ENCODE results near the gene SDK1.
"Not testable (repeated sequence)": the region's sequence is repeated elsewhere in the genome, so short reads cannot be mapped to it uniquely, and the experiment has no call there.

The SDK1 gene

GRCh38 chr7:3963768-3964167 lies 662.7 kb downstream of the SDK1 start:
- H3K27me3 Mint-ChIP-seq; H3K4me3 Mint-ChIP-seq; H3K36me3 Mint-ChIP-seq (ENCODE audit: low read depth); H3K9me3 Mint-ChIP-seq; H3K4me1 Mint-ChIP-seq (ENCODE audit: low read depth); H3K27ac Mint-ChIP-seq: not testable (repeated sequence)

GRCh38 chr7:3964980-3965606 lies 664.0 kb downstream of the SDK1 start:
- Mint-ChIP-seq H3K4me3 (no peak overlapping the region), H3K4me1 (ENCODE audit: low read depth) (no peaks in the 10 kb centered on the region), H3K9me3 (no peaks in the 10 kb centered on the region), H3K36me3 (ENCODE audit: low read depth) (no peaks in the 10 kb centered on the region), H3K27me3 (no peaks in the 10 kb centered on the region), H3K27ac (no peak overlapping the region)

- Mint-ChIP-seq H3K27ac (no peak overlapping the region), H3K27me3 (no peaks in the 10 kb centered on the region), H3K36me3 (ENCODE audit: low read depth) (no peaks in the 10 kb centered on the region), H3K4me3 (no peak overlapping the region), H3K9me3 (no peaks in the 10 kb centered on the region), H3K4me1 (ENCODE audit: low read depth) (no peaks in the 10 kb centered on the region)
These were observed 664.8 kb downstream of the SDK1 start for GRCh38 chr7:3965794-3966395.

- Mint-ChIP-seq H3K27me3 (no peaks in the 10 kb centered on the region), H3K4me3 (no peak overlapping the region), H3K27ac (no peak overlapping the region), H3K36me3 (ENCODE audit: low read depth) (no peaks in the 10 kb centered on the region), H3K9me3 (no peaks in the 10 kb centered on the region), H3K4me1 (ENCODE audit: low read depth) (no peaks in the 10 kb centered on the region)
These were observed 667.2 kb downstream of the SDK1 start for GRCh38 chr7:3968234-3968633.

GRCh38 chr7:3969286-3969685 lies 668.2 kb downstream of the SDK1 start:
- H3K36me3 Mint-ChIP-seq (ENCODE audit: low read depth), result no peaks in the 10 kb centered on the region
- no peaks in the 10 kb centered on the region for H3K9me3 Mint-ChIP-seq
- H3K27ac Mint-ChIP-seq, result no peak overlapping the region
- H3K27me3 Mint-ChIP-seq, result no peaks in the 10 kb centered on the region
- H3K4me1 Mint-ChIP-seq (ENCODE audit: low read depth), result no peaks in the 10 kb centered on the region
- no peak overlapping the region for H3K4me3 Mint-ChIP-seq

GRCh38 chr7:3971323-3971722 lies 670.3 kb downstream of the SDK1 start:
- no peak overlapping the region for H3K27ac Mint-ChIP-seq
- H3K4me3 Mint-ChIP-seq, result no peak overlapping the region
- H3K4me1 Mint-ChIP-seq (ENCODE audit: low read depth), result no peaks in the 10 kb centered on the region
- no peaks in the 10 kb centered on the region for H3K9me3 Mint-ChIP-seq
- H3K27me3 Mint-ChIP-seq, result no peaks in the 10 kb centered on the region
- H3K36me3 Mint-ChIP-seq (ENCODE audit: low read depth), result no peaks in the 10 kb centered on the region

GRCh38 chr7:3973264-3973663 lies 672.2 kb downstream of the SDK1 start:
- no peaks in the 10 kb centered on the region for H3K9me3 Mint-ChIP-seq
- no peaks in the 10 kb centered on the region for H3K27me3 Mint-ChIP-seq
- no peaks in the 10 kb centered on the region for H3K4me1 Mint-ChIP-seq (ENCODE audit: low read depth)
- no peak overlapping the region for H3K27ac Mint-ChIP-seq
- no peaks in the 10 kb centered on the region for H3K36me3 Mint-ChIP-seq (ENCODE audit: low read depth)
- no peak overlapping the region for H3K4me3 Mint-ChIP-seq

GRCh38 chr7:3974329-3974728 lies 673.3 kb downstream of the SDK1 start:
- H3K27me3 Mint-ChIP-seq, result no peaks in the 10 kb centered on the region
- no peaks in the 10 kb centered on the region for H3K4me1 Mint-ChIP-seq (ENCODE audit: low read depth)
- H3K36me3 Mint-ChIP-seq (ENCODE audit: low read depth), result no peaks in the 10 kb centered on the region
- no peak overlapping the region for H3K27ac Mint-ChIP-seq
- no peak overlapping the region for H3K4me3 Mint-ChIP-seq
- H3K9me3 Mint-ChIP-seq, result no peaks in the 10 kb centered on the region

GRCh38 chr7:3975371-3975770 lies 674.3 kb downstream of the SDK1 start:
- H3K27me3 Mint-ChIP-seq, result no peaks in the 10 kb centered on the region

GRCh38 chr7:3977391-3977790 lies 676.3 kb downstream of the SDK1 start:
- Mint-ChIP-seq H3K4me3 (no peak overlapping the region), H3K4me1 (ENCODE audit: low read depth) (no peaks in the 10 kb centered on the region), H3K36me3 (ENCODE audit: low read depth) (no peaks in the 10 kb centered on the region), H3K9me3 (no peaks in the 10 kb centered on the region), H3K27ac (no peak overlapping the region), H3K27me3 (no peaks in the 10 kb centered on the region)

More at GRCh38 chr7:3975371-3975770, 674.3 kb downstream of the SDK1 start:
- no peak overlapping the region for H3K4me3 Mint-ChIP-seq
- no peaks in the 10 kb centered on the region for H3K4me1 Mint-ChIP-seq (ENCODE audit: low read depth)
- H3K9me3 Mint-ChIP-seq, result no peaks in the 10 kb centered on the region
- no peaks in the 10 kb centered on the region for H3K36me3 Mint-ChIP-seq (ENCODE audit: low read depth)
- H3K27ac Mint-ChIP-seq, result no peak overlapping the region

- Mint-ChIP-seq H3K27ac (no peak overlapping the region), H3K36me3 (ENCODE audit: low read depth) (no peaks in the 10 kb centered on the region), H3K9me3 (no peaks in the 10 kb centered on the region), H3K27me3 (no peaks in the 10 kb centered on the region), H3K4me3 (no peak overlapping the region), H3K4me1 (ENCODE audit: low read depth) (no peaks in the 10 kb centered on the region)
These were observed 677.8 kb downstream of the SDK1 start for GRCh38 chr7:3978839-3979238.

GRCh38 chr7:3979611-3980299 lies 678.7 kb downstream of the SDK1 start:
- no peak overlapping the region for H3K27ac Mint-ChIP-seq
- no peaks in the 10 kb centered on the region for H3K27me3 Mint-ChIP-seq
- H3K4me3 Mint-ChIP-seq, result no peak overlapping the region
- H3K36me3 Mint-ChIP-seq (ENCODE audit: low read depth), result no peaks in the 10 kb centered on the region
- H3K4me1 Mint-ChIP-seq (ENCODE audit: low read depth), result no peaks in the 10 kb centered on the region
- H3K9me3 Mint-ChIP-seq, result no peaks in the 10 kb centered on the region

GRCh38 chr7:3980300-3980643 lies 679.2 kb downstream of the SDK1 start:
- H3K4me1 Mint-ChIP-seq (ENCODE audit: low read depth), result no peaks in the 10 kb centered on the region
- no peaks in the 10 kb centered on the region for H3K36me3 Mint-ChIP-seq (ENCODE audit: low read depth)
- H3K4me3 Mint-ChIP-seq, result no peak overlapping the region
- no peak overlapping the region for H3K27ac Mint-ChIP-seq
- no peaks in the 10 kb centered on the region for H3K9me3 Mint-ChIP-seq
- no peaks in the 10 kb centered on the region for H3K27me3 Mint-ChIP-seq

- H3K4me1 Mint-ChIP-seq (ENCODE audit: low read depth), result no peaks in the 10 kb centered on the region
- no peak overlapping the region for H3K27ac Mint-ChIP-seq
- H3K36me3 Mint-ChIP-seq (ENCODE audit: low read depth), result no peaks in the 10 kb centered on the region
- H3K27me3 Mint-ChIP-seq, result no peaks in the 10 kb centered on the region
- H3K9me3 Mint-ChIP-seq, result no peaks in the 10 kb centered on the region
- no peak overlapping the region for H3K4me3 Mint-ChIP-seq
These were observed 680.2 kb downstream of the SDK1 start for GRCh38 chr7:3981281-3981680.

GRCh38 chr7:3984456-3984855 lies 683.4 kb downstream of the SDK1 start:
- Mint-ChIP-seq H3K9me3 (no peaks in the 10 kb centered on the region), H3K36me3 (ENCODE audit: low read depth) (no peaks in the 10 kb centered on the region), H3K27me3 (no peaks in the 10 kb centered on the region), H3K4me1 (ENCODE audit: low read depth) (no peaks in the 10 kb centered on the region), H3K27ac (no peak overlapping the region), H3K4me3 (no peak overlapping the region)

- Mint-ChIP-seq H3K27me3 (no peaks in the 10 kb centered on the region), H3K9me3 (no peaks in the 10 kb centered on the region), H3K4me3 (no peak overlapping the region), H3K36me3 (ENCODE audit: low read depth) (no peaks in the 10 kb centered on the region), H3K4me1 (ENCODE audit: low read depth) (no peaks in the 10 kb centered on the region), H3K27ac (no peak overlapping the region)
These were observed 685.9 kb downstream of the SDK1 start for GRCh38 chr7:3986927-3987326.
